Astrocyte of the hippocampus (primary cell): Measurements from ENCODE around the gene LAG3.
A peak's percentile ranks its signal among the peaks of the same experiment; 100 is the strongest.

Experiments
- DNase-seq: peaks from one replicate; pipeline ENCODE4 v3.0.0; 2011; ENCODE audit warnings: low read depth, low spot score

LAG3 gene

DNA sequence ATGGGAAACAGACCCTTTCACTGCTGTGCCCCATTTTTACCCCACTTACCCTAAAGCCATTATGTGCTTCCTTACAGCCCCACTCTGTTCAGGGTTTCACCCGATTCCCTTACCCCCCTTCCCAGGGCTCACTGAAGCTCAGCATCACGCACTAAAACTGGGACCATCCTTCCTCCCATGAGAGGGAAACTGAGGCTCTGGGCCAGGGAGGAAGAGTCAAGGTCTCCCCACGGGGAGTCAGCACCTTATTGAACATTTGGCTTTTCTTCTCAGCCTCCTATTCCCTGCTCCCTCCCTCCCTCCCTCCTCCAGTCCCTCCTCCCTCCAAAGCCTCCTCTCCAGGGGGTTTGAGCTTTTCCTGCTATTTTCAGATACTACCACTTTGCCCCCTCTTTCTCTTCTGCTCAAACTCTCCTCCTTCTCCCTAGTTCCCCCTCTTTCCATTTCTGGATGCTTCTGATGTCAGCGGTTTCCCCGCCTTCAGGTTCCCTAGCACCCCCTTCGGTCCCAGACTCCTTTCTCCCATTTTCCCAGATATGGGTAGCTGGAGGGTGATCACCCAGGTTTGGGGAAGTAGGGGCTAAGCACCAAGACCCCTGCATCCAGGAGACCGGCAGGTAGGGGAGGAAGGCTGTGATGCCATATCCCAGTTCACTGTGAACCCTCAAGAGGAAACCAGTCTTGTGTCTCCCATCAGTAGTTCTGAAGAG is 50.3 kb downstream of the LAG3 start:
- DNase-seq: no peak

DNA sequence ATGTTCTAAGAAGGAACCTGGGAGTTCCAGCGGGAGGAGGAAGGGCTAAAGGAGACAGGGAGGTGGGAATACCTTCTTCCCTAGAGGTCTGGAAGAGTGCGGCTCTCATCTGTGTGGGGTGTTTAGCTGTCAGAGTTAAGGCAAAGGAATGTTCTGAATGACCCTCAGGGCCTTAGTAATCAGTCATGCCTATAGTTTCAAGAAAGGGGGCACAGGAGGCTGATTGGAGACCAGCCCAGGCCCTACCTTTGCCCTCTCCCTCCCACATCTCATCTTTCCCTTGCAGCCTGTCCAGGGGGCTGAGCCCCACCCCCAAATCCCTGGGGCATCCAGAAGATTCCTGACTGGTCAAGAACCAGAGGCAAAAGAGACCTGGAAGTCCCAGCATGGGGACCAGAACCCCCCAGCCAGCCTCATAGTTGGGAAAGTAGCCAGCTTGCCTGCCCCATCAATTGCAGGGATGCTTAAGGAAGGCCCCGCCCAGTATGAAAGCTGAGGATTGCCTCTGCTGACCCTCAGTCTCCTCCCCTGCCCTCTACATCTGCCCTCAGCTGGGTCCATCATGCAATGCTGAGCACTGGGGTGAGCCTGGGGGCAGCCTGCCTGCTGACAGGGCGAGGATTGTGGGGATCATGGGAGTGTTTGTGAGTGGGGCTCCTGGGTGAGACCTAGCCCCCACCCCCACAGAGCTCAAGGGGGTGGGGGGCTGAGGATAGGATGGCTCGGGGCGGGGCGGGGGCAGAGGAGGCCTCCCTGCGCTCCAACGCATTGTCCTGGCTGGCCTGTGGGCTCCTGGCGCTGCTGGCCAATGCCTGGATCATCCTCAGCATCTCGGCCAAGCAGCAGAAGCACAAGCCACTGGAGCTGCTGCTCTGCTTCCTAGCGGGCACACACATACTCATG is 51.1 kb downstream of the LAG3 start:
- no peak for DNase-seq

DNA sequence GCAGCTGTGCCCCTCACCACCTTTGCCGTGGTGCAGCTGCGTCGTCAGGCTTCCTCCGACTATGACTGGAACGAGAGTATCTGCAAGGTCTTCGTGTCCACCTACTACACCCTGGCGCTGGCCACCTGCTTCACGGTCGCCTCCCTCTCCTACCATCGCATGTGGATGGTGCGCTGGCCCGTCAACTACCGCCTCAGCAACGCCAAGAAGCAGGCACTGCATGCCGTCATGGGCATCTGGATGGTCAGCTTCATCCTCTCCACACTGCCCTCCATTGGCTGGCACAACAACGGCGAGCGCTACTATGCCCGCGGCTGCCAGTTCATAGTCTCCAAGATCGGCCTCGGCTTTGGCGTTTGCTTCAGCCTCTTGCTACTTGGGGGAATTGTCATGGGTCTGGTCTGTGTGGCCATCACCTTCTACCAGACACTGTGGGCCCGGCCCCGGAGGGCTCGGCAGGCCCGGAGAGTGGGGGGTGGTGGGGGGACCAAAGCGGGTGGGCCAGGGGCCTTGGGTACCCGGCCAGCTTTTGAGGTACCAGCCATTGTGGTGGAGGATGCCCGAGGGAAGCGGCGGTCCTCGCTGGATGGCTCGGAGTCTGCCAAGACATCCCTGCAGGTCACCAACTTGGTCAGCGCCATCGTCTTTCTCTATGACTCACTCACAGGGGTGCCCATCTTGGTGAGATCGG is 51.9 kb downstream of the LAG3 start:
- DNase-seq: no peak

DNA sequence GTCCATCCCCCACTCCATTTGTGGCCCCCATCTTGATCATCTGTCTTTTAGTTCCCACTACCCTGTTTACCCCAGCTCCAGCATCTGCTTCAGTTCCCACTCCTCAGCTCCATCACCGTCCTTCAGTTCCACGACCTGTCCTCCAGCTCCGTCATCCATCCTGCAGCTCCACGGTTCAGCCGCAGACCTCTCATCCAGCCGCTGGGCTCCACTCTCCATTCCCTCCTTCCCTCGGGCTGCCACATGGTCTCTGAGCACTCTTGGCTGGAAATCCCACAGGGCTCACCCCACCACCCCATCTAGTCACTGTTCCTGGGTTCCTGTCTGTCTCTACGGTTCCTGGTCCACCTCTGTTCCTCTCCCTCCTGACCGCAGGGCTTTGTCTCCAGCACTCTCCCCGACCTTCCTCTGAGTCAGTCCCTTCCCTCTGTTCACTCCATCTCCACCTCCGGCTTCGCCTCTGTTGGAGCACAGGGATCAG is 52.6 kb downstream of the LAG3 start:
- DNase-seq: peak; percentile 48

DNA sequence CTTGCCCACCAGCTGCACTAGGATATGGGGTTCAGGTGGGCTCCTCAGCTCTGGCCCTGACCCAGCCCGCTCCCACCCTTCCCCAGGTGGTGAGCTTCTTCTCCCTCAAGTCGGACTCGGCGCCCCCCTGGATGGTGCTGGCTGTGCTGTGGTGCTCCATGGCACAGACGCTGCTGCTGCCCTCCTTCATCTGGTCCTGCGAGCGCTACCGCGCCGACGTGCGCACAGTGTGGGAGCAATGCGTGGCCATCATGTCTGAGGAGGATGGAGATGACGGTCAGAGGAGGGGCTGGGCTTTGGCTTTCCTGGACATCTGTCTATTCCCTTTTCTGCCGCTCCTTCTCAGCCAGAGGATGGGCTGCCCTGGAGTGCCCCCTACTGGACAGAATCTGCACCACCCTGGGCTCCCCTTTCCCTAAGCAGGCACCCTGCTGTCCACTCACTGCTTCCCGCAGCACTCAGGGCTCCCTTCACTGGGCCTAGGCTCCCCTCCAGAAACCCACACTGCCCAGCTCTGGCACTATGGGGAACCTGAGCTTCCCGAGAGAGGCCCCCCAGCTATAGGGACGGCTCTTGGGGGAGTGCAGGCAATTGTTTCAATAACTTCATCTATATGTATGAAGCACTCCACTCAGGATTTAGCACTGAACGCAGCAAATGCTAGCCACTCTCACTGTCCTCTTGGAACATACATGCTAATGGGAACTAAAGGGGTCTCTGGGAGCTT is 53.2 kb downstream of the LAG3 start:
- DNase-seq: peak; percentile 93

DNA sequence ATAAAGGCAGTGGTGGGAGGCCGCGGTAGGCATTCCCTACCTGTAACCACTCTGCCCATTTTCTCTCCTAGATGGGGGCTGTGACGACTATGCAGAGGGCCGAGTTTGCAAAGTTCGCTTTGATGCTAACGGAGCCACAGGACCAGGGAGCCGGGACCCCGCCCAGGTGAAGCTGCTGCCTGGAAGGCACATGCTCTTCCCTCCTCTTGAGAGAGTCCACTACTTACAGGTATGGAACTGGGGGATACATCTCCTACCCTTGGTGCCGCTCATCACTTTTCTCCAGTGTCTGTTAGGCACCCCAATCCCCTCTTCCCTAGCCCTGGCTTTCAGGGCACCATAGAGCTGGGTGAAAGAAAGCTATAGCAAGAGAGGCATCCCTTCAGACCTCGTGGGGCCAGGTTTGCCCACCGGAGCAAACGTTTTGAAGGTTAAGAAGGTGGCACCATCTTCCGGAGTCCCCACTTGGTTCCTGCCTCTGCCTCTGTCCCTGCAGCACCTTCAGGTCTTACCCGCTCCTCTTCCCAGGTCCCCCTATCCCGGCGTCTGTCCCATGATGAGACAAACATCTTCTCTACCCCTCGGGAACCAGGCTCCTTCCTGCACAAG is 53.9 kb downstream of the LAG3 start:
- no peak for DNase-seq

DNA sequence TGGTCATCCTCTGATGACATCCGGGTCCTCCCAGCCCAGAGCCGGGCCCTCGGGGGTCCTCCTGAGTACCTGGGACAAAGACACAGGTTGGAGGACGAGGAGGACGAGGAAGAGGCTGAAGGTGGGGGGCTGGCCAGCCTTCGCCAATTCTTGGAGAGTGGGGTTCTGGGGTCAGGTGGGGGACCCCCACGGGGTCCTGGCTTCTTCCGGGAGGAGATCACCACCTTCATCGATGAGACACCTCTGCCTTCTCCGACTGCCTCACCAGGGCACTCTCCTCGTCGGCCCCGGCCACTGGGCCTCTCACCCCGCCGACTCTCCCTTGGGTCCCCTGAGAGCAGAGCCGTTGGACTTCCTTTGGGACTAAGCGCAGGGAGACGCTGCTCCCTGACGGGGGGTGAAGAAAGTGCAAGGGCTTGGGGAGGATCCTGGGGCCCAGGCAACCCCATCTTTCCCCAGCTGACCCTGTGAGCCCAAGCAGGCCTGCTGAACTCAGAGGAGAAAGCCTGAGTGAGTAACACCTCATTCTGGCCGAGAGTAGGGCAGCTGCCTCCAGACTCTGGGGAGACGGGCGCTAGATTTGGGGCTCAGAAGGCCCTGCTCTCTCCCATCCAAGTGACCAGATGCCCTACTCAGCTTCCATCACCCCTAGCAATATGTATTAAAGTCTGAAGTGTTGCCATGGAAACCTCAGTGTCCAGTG is 54.6 kb downstream of the LAG3 start:
- DNase-seq: no peak

DNA sequence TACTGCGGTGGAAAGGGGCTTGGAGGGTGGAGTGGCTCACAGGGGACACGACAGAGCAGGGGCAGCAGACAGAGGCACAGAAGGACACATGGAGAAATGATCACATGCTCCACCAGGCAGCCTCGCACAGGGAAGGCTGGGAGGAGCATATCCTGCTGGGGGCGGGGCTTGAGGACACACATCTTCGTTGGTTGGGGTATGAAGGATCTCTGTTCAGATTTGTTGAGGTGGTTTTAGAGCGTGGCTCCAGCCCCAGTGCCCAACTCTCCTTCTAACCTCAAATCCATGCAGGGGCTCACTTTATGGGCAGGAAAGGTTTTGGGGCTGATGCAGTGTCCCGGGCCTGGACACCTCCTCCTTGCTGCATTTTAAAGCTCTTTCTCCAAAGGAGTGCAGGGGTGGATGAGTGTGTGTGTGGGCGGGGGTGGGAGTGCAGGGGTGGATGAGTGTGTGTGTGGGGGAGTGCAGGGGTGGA is 55.2 kb downstream of the LAG3 start:
- DNase-seq: peak; percentile 72
